HepG2 (cell line): Measurements from ENCODE around the gene BPHL. TPM values are rescaled to one million over a fixed set of nuclear protein-coding genes. Genes with fewer than 3 reads are reported as not detected.

Source experiments
- BATF2 ChIP-seq: sonication (generic); formaldehyde crosslinking; IDR thresholded peaks from 2 replicates; pipeline ENCODE4 v1.8.0; 2022; ENCODE audit warnings: mild to moderate bottlenecking, missing genetic modification reagents, moderate library complexity
- FOSL2 ChIP-seq: sonication (generic); formaldehyde crosslinking; IDR thresholded peaks from 2 replicates; pipeline ENCODE4 v1.4.0; 2020; ENCODE audit warnings: missing genetic modification reagents
- HNF1B ChIP-seq: sonication (generic); formaldehyde crosslinking; IDR thresholded peaks from 2 replicates; pipeline ENCODE4 v1.5.1; 2020; ENCODE audit warnings: mild to moderate bottlenecking, moderate library complexity, missing genetic modification reagents
- NCOA2 ChIP-seq: sonication (generic); formaldehyde crosslinking; IDR thresholded peaks from 2 replicates; pipeline ENCODE4 v1.8.0; 2022; ENCODE audit warnings: inconsistent platforms
- SRY ChIP-seq: sonication (generic); formaldehyde crosslinking; IDR thresholded peaks from 2 replicates; pipeline ENCODE4 v1.8.0; 2022; ENCODE audit warnings: mild to moderate bottlenecking, missing genetic modification reagents
- THAP11 ChIP-seq: IDR thresholded peaks from 2 replicates; pipeline ENCODE4 v1.6.1; 2016; ENCODE audit warnings: missing biosample characterization, missing genetic modification reagents
- ZBTB10 ChIP-seq: sonication (generic); formaldehyde crosslinking; IDR thresholded peaks from 2 replicates; pipeline ENCODE4 v1.4.0; 2020; ENCODE audit warnings: missing genetic modification reagents, borderline replicate concordance
- ZBTB21 ChIP-seq: sonication (generic); formaldehyde crosslinking; IDR thresholded peaks from 2 replicates; pipeline ENCODE4 v1.4.0; 2020; ENCODE audit warnings: missing genetic modification reagents
- ZBTB42 ChIP-seq: sonication (generic); formaldehyde crosslinking; IDR thresholded peaks from 2 replicates; pipeline ENCODE4 v1.5.0; 2020; ENCODE audit warnings: mild to moderate bottlenecking, missing genetic modification reagents
- ZFP41 ChIP-seq: sonication (generic); formaldehyde crosslinking; IDR thresholded peaks from 2 replicates; pipeline ENCODE4 v1.4.0; 2020; ENCODE audit warnings: mild to moderate bottlenecking, missing genetic modification reagents, borderline replicate concordance
- ZNF20 ChIP-seq: sonication (generic); formaldehyde crosslinking; IDR thresholded peaks from 2 replicates; pipeline ENCODE4 v1.4.0; 2020; ENCODE audit warnings: mild to moderate bottlenecking, moderate library complexity, missing genetic modification reagents
- ZNF30 ChIP-seq: sonication (generic); formaldehyde crosslinking; IDR thresholded peaks from 2 replicates; pipeline ENCODE4 v1.5.0; 2020; ENCODE audit warnings: mild to moderate bottlenecking, missing genetic modification reagents
- ZNF674 ChIP-seq: sonication (generic); formaldehyde crosslinking; IDR thresholded peaks from 2 replicates; pipeline ENCODE4 v1.5.0; 2020; ENCODE audit warnings: low read depth, mild to moderate bottlenecking, missing genetic modification reagents
- ZNF780A ChIP-seq: sonication (generic); formaldehyde crosslinking; IDR thresholded peaks from 2 replicates; pipeline ENCODE4 v1.8.0; 2022; ENCODE audit warnings: mild to moderate bottlenecking, missing genetic modification reagents, moderate library complexity
- ZNF83 ChIP-seq: sonication (generic); formaldehyde crosslinking; IDR thresholded peaks from 2 replicates; pipeline ENCODE4 v1.4.0; 2020; ENCODE audit warnings: missing genetic modification reagents, mild to moderate bottlenecking, borderline replicate concordance
- polyA plus RNA-seq, 8 experiments: library from polyadenylated mRNA; depleted of rRNA in 3 of 8; stranded (reverse) in 7 of 8; unstranded in 1 of 8; fragments of >200 nt; fragmentation: Illumina TruSeq in 4 of 8; extraction: Trizol in 4 of 8; gene quantifications; 2 replicates each; pipeline versions ENCODE4 v1.2.1 to v1.2.3, GENCODE V29; 2011 to 2016; ENCODE audit warnings: low read depth in 4 of 8, missing spikeins in 1 of 8, mixed read lengths in 1 of 8; ENCODE audit not compliant: insufficient read depth in 1 of 8
- total RNA-seq, 5 experiments: library from RNA; depleted of rRNA; stranded (reverse); fragments of >200 nt; fragmentation: Illumina TruSeq; extraction: Trizol; gene quantifications; 2 replicates each; pipeline ENCODE4 v1.2.3, GENCODE V29; 2016; ENCODE audit warnings: low read depth in 1 of 5
- TF ChIP-seq, protein P1 (sequence below): sonication (generic); formaldehyde crosslinking; IDR thresholded peaks from 2 replicates; pipeline ENCODE4 v1.4.0; 2020; ENCODE audit warnings: mild to moderate bottlenecking, missing genetic modification reagents

The BPHL gene
- total and polyA plus RNA-seq, 2 of the 13 experiments (the other 11 are each of a cell fraction or from before 2014, with no cell fraction given) = 37.8 to 39.5 TPM

- TF ChIP-seq ZBTB21 (CRISPR knock-in tag) = no peak
- no peak for TF ChIP-seq ZNF20
- no peak; the same call in 1 of the 2 replicates for TF ChIP-seq ZNF780A (CRISPR knock-in tag)
- TF ChIP-seq, protein P1, sequence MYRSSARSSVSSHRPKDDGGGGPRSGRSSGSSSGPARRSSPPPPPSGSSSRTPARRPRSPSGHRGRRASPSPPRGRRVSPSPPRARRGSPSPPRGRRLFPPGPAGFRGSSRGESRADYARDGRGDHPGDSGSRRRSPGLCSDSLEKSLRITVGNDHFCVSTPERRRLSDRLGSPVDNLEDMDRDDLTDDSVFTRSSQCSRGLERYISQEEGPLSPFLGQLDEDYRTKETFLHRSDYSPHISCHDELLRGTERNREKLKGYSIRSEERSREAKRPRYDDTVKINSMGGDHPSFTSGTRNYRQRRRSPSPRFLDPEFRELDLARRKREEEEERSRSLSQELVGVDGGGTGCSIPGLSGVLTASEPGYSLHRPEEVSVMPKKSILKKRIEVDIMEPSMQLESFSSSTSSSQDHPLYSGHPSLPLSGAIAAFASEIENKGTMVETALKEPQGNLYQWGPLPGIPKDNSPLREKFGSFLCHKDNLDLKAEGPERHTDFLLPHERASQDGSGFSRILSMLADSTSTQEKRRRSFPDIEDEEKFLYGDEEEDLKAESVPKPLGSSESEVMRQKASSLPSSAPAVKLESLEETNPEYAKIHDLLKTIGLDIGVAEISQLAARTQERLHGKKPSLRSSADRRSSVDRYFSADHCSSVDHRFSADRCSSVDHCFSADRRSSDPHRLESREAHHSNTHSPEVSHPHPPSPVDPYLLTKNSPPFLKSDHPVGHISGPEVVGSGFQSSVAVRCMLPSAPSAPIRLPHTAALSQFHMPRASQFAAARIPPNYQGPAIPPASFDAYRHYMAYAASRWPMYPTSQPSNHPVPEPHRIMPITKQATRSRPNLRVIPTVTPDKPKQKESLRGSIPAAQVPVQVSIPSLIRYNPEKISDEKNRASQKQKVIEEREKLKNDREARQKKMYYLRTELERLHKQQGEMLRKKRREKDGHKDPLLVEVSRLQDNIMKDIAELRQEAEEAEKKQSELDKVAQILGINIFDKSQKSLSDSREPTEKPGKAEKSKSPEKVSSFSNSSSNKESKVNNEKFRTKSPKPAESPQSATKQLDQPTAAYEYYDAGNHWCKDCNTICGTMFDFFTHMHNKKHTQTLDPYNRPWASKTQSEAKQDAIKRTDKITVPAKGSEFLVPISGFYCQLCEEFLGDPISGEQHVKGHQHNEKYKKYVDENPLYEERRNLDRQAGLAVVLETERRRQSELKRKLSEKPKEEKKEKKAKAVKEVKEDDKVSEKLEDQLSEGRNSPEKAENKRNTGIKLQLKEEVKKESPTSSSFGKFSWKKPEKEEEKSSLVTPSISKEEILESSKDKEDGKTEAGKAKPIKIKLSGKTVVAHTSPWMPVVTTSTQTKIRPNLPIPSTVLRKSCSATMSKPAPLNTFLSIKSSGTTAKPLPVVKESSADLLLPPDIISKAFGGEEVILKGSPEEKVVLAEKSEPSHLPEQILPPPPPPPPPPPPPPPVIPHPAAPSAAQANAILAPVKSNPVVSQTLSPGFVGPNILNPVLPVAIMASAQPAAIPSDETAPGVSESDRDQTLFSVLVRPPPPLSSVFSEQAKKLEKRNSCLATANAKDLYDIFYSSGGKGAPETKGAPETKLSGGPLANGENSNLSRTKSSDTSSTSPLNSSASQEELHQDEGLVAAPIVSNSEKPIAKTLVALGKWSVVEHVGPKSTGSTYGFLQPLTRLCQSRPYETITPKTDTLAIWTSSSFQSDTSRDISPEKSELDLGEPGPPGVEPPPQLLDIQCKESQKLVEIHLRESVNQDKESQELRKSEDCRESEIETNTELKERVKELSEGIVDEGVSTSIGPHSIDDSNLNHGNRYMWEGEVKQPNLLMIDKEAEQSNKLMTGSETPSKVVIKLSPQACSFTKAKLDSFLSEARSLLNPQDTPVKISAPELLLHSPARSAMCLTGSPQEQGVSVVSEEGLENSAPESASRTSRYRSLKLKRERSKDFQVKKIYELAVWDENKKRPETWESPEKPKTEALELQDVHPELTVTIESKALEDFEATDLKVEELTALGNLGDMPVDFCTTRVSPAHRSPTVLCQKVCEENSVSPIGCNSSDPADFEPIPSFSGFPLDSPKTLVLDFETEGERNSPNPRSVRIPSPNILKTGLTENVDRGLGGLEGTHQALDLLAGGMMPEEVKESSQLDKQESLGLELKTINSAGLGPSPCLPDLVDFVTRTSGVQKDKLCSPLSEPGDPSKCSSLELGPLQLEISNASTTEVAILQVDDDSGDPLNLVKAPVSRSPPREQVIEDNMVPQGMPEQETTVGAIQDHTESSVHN = no peak
- TF ChIP-seq ZNF30 (CRISPR knock-in tag) = no peak; the same call in 1 of the 2 replicates
- peak; percentile 59 for TF ChIP-seq FOSL2 (CRISPR knock-in tag)
- TF ChIP-seq ZNF83 = 0 out of 2 replicates have a peak, but pooled peaks have one; percentile 71
- peak; percentile 70 for TF ChIP-seq THAP11 (CRISPR knock-in tag)
- TF ChIP-seq BATF2 = no peak; the same call in 1 of the 2 replicates
- TF ChIP-seq ZFP41 (CRISPR knock-in tag) = no peak
- 0 out of 2 replicates have a peak, but pooled peaks have one; percentile 65 for TF ChIP-seq ZBTB10
- no peak for TF ChIP-seq ZBTB42 (CRISPR knock-in tag)
- TF ChIP-seq NCOA2 (CRISPR knock-in tag) = no peak; the same call in 1 of the 2 replicates
- no peak for TF ChIP-seq ZNF674 (CRISPR knock-in tag)
- no peak for TF ChIP-seq HNF1B
- TF ChIP-seq SRY (CRISPR knock-in tag) = peak; percentile 97
These were observed 38.8 kb downstream of the BPHL start, which contains the start of gene TUBB2A (continued) for GRCh38 chr6:3157131-3157933.
